Activated T-cell treated with anti-CD3 and anti-CD28 coated beads, Interleukin-2, amount 50 U/mL, for 24 hours (primary cell): ENCODE results near the gene ENPP1.

ENCODE experiments used
- DNase-seq: peaks from one replicate; pipeline ENCODE4 v3.0.0-alpha.2; 2020
- H3K27ac Mint-ChIP-seq: 2 replicates; pipeline ENCODE4 v1.8.0; 2020; ENCODE audit warnings: mild to moderate bottlenecking, mixed read lengths
- H3K27me3 Mint-ChIP-seq: 2 replicates; pipeline ENCODE4 v1.8.0; 2020; ENCODE audit warnings: mixed read lengths
- H3K36me3 Mint-ChIP-seq: 2 replicates; pipeline ENCODE4 v1.8.0; 2020; ENCODE audit warnings: low read depth, mixed read lengths
- H3K4me1 Mint-ChIP-seq: 2 replicates; pipeline ENCODE4 v1.8.0; 2020; ENCODE audit warnings: low read depth, mixed read lengths
- H3K4me3 Mint-ChIP-seq: 2 replicates; pipeline ENCODE4 v1.8.0; 2020; ENCODE audit warnings: mild to moderate bottlenecking, moderate library complexity, mixed read lengths
- H3K9me3 Mint-ChIP-seq: 2 replicates; pipeline ENCODE4 v1.8.0; 2020; ENCODE audit warnings: mixed read lengths

Gene ENPP1

DNA sequence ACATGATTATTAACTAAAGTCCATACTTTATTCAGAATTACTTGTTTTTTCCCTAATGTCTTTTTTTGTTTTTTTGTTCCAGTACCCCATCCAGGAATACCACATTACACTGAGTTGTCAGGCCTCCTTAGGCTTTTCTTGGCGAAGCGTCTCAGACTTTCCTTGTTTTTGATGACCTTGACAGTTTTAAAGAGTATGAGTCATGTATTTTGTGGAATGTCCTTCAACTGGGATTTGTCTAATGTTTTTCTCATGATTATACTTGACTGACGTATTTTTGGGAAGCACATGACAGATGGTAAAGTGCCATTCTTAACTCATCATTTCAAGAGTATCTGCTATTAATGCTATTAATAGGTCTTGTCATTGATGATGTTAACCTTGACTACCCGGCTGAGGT is 23.6 kb downstream of the ENPP1 start:
- H3K4me3 Mint-ChIP-seq, result no peak overlapping the region
- H3K27ac Mint-ChIP-seq, result no peak overlapping the region
- H3K27me3 Mint-ChIP-seq, result peaks cover 31% of the 10 kb centered on the region
- no peaks in the 10 kb centered on the region for H3K4me1 Mint-ChIP-seq
- no peak for DNase-seq
- no peaks in the 10 kb centered on the region for H3K36me3 Mint-ChIP-seq
- no peaks in the 10 kb centered on the region for H3K9me3 Mint-ChIP-seq

DNA sequence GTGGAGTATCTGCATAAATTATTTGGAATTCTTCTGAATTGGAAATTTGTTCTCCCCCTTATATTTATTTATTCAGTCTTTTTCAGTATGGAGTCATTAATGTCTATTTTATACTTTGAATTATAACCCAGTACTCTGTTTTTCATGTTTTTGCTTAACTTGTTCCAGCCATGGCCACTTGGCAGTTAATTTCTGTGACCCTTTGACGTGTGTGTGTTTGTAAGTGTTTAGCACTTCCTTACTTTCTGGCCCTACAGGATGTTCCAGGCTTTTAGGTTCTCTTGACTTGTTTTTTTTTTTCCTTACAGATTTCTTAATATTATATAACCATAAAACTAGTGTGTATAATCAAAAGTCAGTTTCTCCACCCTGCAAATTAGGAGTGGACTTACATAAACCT is 24.1 kb downstream of the ENPP1 start:
- H3K36me3 Mint-ChIP-seq, result no peaks in the 10 kb centered on the region
- H3K27ac Mint-ChIP-seq, result no peak overlapping the region
- H3K27me3 Mint-ChIP-seq, result peaks cover 33% of the 10 kb centered on the region

DNA sequence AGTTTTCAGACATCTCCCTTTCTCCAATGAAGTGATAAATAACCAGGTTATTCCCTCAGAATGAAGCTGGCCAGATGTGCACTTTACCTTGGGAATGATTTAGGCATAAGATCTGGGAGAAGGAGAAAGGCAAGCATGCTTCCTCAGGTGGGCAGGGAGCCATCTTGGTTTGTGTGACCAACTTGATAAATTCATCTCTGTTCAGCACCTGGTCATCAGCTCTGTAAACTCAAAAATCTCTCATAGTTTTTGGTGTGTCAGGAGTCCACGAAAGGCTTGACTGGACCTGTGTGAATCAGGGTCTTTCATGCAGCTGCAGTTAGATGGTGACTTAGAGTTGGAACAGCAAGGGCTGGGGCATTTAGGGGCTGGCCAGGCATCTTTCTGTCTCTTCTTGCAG is 24.5 kb downstream of the ENPP1 start:
- Mint-ChIP-seq H3K4me3 (no peak overlapping the region), H3K4me1 (no peaks in the 10 kb centered on the region), H3K27me3 (peaks cover 29% of the 10 kb centered on the region), H3K36me3 (no peaks in the 10 kb centered on the region), H3K9me3 (no peaks in the 10 kb centered on the region), H3K27ac (no peak overlapping the region)
- DNase-seq, result no peak

More for the DNA sequence above, 24.1 kb downstream of the ENPP1 start:
- Mint-ChIP-seq H3K4me3 (no peak overlapping the region), H3K4me1 (no peaks in the 10 kb centered on the region), H3K9me3 (no peaks in the 10 kb centered on the region)
- DNase-seq, result no peak

DNA sequence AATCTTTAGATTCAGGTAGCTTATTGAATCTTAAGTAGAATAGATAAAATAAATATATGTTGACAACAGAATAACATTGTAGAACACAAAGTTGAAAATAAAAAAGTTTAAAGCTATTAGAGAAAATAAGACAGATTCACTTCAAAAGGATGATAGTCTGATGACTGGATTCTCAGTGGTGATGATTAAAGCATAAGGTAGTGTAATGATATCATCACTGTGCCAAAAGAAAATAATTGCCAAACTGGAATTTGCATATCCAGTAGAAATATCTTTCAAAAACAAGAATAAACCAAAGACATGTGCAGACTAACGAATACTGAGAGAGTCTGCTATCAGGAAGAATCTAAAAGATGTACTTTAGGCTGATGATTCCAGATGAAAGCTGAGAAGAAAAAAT is 30.2 kb downstream of the ENPP1 start:
- H3K27me3 Mint-ChIP-seq, result peaks cover 24% of the 10 kb centered on the region
- no peak overlapping the region for H3K4me3 Mint-ChIP-seq
- no peaks in the 10 kb centered on the region for H3K9me3 Mint-ChIP-seq
- H3K27ac Mint-ChIP-seq, result no peak overlapping the region
- DNase-seq, result no peak
- no peaks in the 10 kb centered on the region for H3K36me3 Mint-ChIP-seq
- no peaks in the 10 kb centered on the region for H3K4me1 Mint-ChIP-seq

DNA sequence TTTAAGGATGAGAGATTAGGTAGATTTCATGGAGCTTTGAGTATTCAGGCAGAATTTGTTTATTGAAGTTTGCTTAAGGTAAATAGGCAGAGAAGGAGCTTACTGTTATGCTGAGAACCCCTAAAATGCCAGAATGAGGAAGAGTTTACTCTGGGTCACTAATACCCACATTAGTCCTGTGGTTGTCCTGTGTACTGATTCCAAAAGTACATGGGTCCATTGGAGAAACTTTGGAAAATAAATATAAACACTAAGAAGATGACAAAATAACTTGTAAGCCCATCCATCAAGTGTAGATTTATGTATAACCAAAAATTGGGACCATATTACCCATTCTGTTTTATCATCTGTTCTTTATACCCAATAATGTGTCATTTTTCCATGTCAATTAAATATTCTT is 31.6 kb downstream of the ENPP1 start:
- Mint-ChIP-seq H3K9me3 (no peaks in the 10 kb centered on the region), H3K27me3 (peaks cover 21% of the 10 kb centered on the region), H3K4me3 (no peak overlapping the region), H3K27ac (no peak overlapping the region), H3K4me1 (no peaks in the 10 kb centered on the region), H3K36me3 (no peaks in the 10 kb centered on the region)
- DNase-seq, result no peak

DNA sequence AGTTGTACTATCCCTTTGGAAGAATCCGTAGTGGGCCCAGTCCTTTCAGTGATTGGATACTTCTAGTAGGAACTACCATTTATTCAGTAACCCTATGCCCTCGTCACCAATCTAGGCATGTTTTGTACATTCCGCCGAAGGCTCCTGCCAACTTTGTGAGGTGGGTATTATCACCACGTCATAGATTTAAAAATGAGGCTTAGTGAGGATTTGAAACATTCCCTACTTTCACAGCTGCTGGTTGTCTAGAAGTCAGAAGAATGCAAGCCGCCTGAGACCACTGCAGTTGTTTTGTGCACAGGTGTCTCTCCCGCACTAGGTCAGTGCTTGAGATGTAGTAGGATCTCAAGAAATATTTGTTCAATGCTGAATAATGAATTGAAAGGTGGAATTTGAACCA is 32.6 kb downstream of the ENPP1 start:
- no peak overlapping the region for H3K4me3 Mint-ChIP-seq
- no peaks in the 10 kb centered on the region for H3K4me1 Mint-ChIP-seq
- H3K27me3 Mint-ChIP-seq, result peaks cover 20% of the 10 kb centered on the region
- H3K27ac Mint-ChIP-seq, result no peak overlapping the region
- H3K36me3 Mint-ChIP-seq, result no peaks in the 10 kb centered on the region
- no peak for DNase-seq
- no peaks in the 10 kb centered on the region for H3K9me3 Mint-ChIP-seq

DNA sequence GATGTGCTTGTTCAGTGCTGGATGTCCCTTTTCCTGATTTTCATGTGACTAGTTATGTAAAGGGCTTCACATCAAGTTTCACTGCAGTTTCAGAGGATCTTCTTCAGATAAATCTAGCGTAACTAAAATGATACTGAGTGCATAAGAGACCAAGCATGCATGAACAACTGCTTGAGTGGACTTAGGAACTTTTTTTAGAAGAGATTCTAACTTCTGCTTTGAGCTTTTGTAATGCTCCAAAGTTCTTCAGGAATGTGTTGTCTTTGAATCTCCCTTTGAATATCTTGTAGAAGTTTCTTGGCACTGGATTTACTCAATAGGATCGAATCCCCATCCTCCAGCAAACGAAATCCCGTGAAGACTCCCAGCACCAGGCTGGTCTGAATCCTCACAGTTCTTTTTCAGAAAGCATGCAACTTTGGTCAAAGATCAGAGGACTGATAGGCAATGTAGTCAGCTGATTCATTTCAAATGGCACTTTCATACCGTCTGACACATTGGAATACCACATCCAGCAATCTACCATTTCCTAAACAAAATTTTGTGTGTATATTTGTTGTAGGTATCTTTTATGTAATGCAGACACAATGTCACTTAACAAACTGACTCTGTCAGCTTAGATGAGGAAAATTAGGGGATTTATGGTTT is 33.2 kb downstream of the ENPP1 start:
- Mint-ChIP-seq H3K9me3 (no peaks in the 10 kb centered on the region), H3K4me3 (no peak overlapping the region), H3K4me1 (no peaks in the 10 kb centered on the region), H3K27me3 (peaks cover 24% of the 10 kb centered on the region), H3K27ac (no peak overlapping the region), H3K36me3 (no peaks in the 10 kb centered on the region)
- no peak for DNase-seq

DNA sequence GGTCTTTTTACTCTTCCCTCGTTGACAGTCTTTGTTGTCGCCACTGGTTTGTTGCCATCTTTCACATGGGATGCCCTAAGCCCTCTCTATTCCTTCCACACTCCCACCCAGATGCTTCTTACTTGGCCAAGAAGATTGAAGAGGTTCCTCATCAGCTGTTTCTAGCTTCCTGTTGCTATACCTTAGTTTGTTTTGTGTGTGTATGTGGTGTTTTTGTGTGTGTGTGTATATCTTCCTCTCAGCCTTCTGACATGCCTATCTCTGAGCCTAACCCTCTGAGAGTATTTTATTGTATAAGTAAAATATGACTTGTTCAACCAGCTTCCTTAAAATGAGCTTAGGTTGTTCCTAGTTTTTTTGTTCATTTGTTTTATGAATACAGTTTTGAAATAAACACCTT is 35.9 kb downstream of the ENPP1 start:
- no peak for DNase-seq
- Mint-ChIP-seq H3K4me1 (no peaks in the 10 kb centered on the region), H3K9me3 (no peaks in the 10 kb centered on the region), H3K27me3 (peaks cover 19% of the 10 kb centered on the region), H3K27ac (no peak overlapping the region), H3K36me3 (no peaks in the 10 kb centered on the region), H3K4me3 (no peak overlapping the region)

DNA sequence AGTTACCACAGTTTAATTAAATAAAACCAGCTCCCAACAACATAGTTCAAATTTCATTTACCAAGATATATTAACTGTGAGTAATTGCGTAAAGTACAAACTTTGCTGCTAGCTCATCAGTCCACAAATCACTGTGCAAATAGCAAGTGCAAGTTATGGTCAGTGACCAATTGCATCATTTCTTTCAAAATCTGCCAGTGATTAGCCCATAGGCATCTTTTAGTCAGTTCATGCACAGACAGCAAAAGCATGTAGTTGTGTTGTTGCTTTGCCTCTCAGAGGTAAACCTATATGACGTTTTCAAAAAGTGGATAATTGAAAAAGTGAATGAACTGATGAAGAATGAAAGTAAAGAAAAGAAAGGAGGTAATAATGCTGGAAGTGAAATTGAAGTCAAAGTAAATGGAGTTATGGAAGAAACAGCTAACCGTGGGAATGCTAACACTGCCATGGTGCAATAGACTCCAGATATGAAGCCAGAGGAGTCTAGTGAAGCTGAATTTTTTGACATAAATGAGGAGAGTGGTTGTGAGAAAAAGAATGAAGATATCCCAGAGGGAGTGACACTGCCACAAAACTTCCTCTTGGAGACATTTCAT is 36.5 kb downstream of the ENPP1 start:
- Mint-ChIP-seq H3K27me3 (peaks cover 19% of the 10 kb centered on the region), H3K4me3 (no peak overlapping the region), H3K27ac (no peak overlapping the region), H3K4me1 (no peaks in the 10 kb centered on the region), H3K36me3 (no peaks in the 10 kb centered on the region), H3K9me3 (no peaks in the 10 kb centered on the region)
- no peak for DNase-seq

DNA sequence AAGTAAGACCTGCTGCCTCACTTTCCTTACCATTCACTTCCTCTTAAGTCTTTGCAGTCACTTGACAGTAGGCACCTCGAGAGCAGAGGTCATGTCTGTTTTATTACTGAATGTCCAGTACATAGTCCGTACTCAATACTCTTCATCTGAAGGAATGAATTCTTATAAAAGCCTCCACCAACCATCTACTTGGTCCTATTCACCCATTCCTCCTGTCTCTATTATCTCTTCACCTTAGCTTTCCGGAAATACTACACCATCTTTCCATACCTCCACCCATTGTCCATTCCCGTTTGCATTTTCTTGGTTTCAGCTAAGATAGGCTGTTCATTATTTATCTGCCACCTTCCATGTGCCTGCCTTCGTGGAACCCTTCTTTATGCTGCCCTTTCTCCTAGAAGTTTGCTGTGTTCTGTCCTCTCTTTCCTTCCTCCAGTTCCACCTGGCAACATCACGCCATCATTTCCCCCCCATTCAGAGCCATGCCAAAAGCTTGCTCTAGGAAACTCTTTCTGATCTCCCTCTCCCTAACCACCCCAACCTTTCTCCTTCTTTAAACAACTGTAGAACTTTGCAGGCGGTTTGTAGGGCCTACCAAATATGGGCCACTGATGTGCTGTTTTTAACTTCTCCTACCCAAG is 38.3 kb downstream of the ENPP1 start:
- peaks cover 16% of the 10 kb centered on the region for H3K27me3 Mint-ChIP-seq
- no peak overlapping the region for H3K27ac Mint-ChIP-seq
- no peak for DNase-seq
- H3K4me1 Mint-ChIP-seq, result no peaks in the 10 kb centered on the region
- H3K36me3 Mint-ChIP-seq, result no peaks in the 10 kb centered on the region
- no peak overlapping the region for H3K4me3 Mint-ChIP-seq
- H3K9me3 Mint-ChIP-seq, result no peaks in the 10 kb centered on the region

DNA sequence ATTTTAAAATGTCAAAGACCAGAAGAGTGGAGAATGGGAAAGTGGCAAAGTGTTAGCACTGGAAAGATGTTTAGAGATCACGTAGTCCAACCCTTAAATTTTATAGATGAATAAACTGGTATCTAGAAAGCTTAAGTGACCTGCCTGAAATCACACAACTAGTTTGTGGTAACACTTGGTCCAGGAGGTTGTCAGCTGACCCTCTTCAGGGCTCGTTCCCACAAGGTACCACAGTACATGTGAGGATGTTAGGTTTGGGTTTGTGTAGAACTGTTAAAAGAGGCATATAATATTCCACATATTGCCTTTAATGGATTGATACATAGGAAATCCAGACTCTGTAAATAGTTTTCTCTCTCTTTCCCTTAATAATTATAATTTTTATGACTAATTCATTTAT is 39.1 kb downstream of the ENPP1 start:
- Mint-ChIP-seq H3K4me3 (no peak overlapping the region), H3K27ac (no peak overlapping the region), H3K36me3 (no peaks in the 10 kb centered on the region), H3K9me3 (no peaks in the 10 kb centered on the region), H3K27me3 (peaks cover 16% of the 10 kb centered on the region), H3K4me1 (no peaks in the 10 kb centered on the region)
- no peak for DNase-seq

DNA sequence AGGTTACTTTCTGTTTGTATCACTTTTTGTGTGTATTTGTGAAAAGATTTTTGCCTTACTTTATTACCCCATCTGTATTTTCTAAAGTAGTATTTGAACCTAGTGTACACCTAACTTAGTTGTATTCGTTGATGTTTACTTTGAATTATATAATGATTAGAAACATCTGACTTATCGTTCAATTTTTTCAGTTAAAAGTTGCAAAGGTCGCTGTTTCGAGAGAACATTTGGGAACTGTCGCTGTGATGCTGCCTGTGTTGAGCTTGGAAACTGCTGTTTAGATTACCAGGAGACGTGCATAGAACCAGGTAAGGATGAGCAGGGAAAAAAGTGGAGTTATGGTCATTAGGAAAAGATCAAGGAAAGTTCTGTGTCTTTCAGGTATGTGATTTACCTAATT is 42.0 kb downstream of the ENPP1 start:
- H3K4me1 Mint-ChIP-seq, result no peaks in the 10 kb centered on the region
- peaks cover 9% of the 10 kb centered on the region for H3K27me3 Mint-ChIP-seq
- H3K36me3 Mint-ChIP-seq, result no peaks in the 10 kb centered on the region
- DNase-seq, result no peak
- H3K4me3 Mint-ChIP-seq, result no peak overlapping the region
- H3K9me3 Mint-ChIP-seq, result no peaks in the 10 kb centered on the region
- H3K27ac Mint-ChIP-seq, result no peak overlapping the region

DNA sequence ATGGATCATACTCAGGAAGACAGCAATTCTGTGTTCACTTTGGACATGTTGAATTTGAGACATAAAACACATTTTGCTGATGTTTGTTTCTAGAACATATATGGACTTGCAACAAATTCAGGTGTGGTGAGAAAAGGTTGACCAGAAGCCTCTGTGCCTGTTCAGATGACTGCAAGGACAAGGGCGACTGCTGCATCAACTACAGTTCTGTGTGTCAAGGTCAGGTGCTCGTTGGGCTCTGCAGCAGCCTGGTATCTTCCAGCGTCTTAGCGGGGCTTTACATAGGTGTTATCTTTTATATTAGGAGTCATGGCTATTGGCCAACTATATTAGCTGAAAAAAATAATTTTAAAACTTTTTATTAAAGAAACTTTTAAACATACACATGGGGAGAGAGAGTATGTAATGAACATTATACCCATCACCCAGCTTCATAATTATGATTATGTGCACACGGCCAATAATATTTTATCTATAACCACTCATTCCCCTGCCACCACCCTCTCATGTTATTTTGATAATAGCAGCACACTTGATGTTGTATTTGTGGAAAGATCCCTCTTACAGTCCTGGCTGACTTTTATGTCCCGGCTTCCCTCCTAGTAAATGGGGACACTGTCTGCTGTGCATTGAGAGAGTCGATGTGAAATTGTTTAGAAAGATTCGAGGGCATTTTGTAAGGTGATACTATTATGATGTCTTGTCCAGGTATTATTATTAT is 43.4 kb downstream of the ENPP1 start:
- Mint-ChIP-seq H3K4me3 (no peak overlapping the region), H3K27ac (no peak overlapping the region), H3K9me3 (no peaks in the 10 kb centered on the region), H3K36me3 (no peaks in the 10 kb centered on the region), H3K27me3 (peaks cover 2% of the 10 kb centered on the region), H3K4me1 (no peaks in the 10 kb centered on the region)
- no peak for DNase-seq

DNA sequence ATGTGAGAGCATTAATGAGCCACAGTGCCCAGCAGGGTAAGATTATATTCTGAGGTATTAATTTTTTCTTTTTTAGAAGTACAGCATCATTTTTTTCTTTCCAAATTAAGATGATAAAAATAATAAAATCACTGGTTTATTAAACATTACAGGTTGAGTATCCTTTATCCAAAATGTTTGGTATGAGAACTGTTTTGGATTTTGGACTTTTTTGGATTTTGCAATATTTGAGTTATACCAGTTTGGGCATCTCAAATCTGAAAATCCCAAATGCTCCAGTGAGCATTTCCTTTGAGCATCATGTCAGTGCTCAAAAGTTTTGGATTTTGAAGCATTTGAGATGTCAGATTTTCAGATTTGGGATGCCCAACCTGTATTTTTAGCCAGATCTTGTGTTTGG is 44.4 kb downstream of the ENPP1 start:
- no peaks in the 10 kb centered on the region for H3K4me1 Mint-ChIP-seq
- no peak for DNase-seq
- H3K36me3 Mint-ChIP-seq, result no peaks in the 10 kb centered on the region
- no peak overlapping the region for H3K27ac Mint-ChIP-seq
- H3K9me3 Mint-ChIP-seq, result no peaks in the 10 kb centered on the region
- no peak overlapping the region for H3K4me3 Mint-ChIP-seq
- no peaks in the 10 kb centered on the region for H3K27me3 Mint-ChIP-seq

DNA sequence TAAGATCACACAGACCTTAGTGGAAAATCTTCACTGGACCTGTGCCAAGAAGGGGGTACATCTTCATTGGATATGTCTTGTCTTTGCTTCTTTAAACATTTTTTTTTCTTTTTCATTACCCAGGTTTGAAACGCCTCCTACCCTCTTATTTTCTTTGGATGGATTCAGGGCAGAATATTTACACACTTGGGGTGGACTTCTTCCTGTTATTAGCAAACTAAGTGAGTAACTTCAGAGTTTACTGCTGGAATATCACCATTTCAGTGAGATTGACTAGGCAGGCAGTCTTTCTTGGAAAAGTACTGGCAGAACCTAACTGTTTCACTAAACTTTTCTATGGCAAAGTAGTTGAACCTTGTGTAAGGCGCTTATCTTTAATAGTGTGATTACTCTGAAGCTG is 47.0 kb downstream of the ENPP1 start:
- H3K27me3 Mint-ChIP-seq, result peaks cover 3% of the 10 kb centered on the region
- no peaks in the 10 kb centered on the region for H3K9me3 Mint-ChIP-seq
- H3K36me3 Mint-ChIP-seq, result no peaks in the 10 kb centered on the region
- H3K4me1 Mint-ChIP-seq, result no peaks in the 10 kb centered on the region
- no peak for DNase-seq
- no peak overlapping the region for H3K27ac Mint-ChIP-seq
- no peak overlapping the region for H3K4me3 Mint-ChIP-seq
